ENCODE results near the gene UNC13A.

Gene UNC13A

DNA sequence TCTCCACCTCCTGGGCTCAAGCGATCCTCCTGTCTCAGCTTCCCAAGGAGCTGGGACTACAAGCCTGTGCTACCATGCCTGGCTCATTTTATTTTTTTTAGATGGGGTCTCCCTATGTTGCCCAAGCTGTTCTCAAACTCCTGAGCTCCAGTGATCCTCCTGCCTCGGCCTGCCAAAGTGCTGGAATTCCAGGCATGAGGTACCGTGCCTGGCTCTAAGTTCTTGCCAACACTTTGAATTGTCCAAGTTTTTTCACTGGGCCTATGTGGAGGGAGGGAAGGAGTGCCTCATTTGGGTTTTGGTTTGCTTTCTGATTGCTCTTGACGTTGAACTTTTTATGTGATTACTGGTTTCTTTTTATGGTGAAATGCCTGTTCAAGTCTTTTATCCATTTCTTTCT, 4.4 kb upstream of the UNC13A start:
- H3K27me3 ChIP-seq (ENCODE audit: control insufficient read depth, insufficient read depth, low read length) = peaks cover 13% of the 10 kb centered on the region
- H3K4me3 ChIP-seq (ENCODE audit: low read length) = no peak overlapping the region
- H3K9ac ChIP-seq (ENCODE audit: low read length) = no peak overlapping the region
- H3K9me3 ChIP-seq (ENCODE audit: control insufficient read depth, low read length) = no peaks in the 10 kb centered on the region
- no peaks in the 10 kb centered on the region for H3K36me3 ChIP-seq (ENCODE audit: control insufficient read depth, insufficient read depth, low read length)
- H3K4me1 ChIP-seq (ENCODE audit: control insufficient read depth, insufficient read depth, low read length) = no peaks in the 10 kb centered on the region

DNA sequence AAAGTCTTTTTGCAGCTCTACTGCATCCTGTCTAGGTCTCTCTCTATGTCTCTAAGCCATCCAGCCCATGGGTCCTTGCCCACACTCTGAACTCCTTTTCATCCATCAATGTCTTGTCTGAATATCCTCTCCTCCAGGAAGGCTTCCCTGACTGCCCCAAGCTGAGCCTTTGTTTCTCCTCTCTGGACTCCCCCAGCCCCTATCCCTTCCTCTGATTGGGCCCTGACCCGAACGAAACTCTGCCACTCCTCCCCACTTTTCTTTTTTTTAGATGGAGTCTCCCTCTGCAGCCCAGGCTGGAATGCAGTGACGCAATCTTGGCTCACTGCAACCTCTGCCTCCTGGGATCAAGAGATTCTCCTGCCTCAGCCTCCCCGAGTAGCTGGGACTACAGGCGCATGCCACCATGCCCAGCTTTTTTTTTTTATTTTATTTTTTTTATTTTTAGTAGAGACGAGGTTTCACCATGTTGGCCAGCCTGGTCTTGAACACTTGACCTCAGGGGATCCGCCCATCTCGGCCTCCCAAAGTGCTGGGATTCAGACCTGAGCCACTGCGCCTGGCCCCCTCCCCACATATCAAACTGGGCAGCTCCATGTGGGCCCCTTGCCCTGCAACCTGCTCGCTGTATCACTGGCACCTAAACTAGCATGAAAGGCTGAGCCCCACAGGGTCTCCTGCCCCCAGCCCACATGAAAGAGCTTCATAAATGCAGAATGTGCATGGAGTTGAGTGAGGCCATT, 870 bp upstream of the UNC13A start:
- Histone ChIP-seq H3K9ac (ENCODE audit: low read length) (no peak overlapping the region), H3K36me3 (ENCODE audit: control insufficient read depth, insufficient read depth, low read length) (no peaks in the 10 kb centered on the region), H3K27me3 (ENCODE audit: control insufficient read depth, insufficient read depth, low read length) (peaks cover 34% of the 10 kb centered on the region), H3K9me3 (ENCODE audit: control insufficient read depth, low read length) (no peaks in the 10 kb centered on the region), H3K4me1 (ENCODE audit: control insufficient read depth, insufficient read depth, low read length) (peaks cover 4% of the 10 kb centered on the region), H3K4me3 (ENCODE audit: low read length) (no peak overlapping the region)

DNA sequence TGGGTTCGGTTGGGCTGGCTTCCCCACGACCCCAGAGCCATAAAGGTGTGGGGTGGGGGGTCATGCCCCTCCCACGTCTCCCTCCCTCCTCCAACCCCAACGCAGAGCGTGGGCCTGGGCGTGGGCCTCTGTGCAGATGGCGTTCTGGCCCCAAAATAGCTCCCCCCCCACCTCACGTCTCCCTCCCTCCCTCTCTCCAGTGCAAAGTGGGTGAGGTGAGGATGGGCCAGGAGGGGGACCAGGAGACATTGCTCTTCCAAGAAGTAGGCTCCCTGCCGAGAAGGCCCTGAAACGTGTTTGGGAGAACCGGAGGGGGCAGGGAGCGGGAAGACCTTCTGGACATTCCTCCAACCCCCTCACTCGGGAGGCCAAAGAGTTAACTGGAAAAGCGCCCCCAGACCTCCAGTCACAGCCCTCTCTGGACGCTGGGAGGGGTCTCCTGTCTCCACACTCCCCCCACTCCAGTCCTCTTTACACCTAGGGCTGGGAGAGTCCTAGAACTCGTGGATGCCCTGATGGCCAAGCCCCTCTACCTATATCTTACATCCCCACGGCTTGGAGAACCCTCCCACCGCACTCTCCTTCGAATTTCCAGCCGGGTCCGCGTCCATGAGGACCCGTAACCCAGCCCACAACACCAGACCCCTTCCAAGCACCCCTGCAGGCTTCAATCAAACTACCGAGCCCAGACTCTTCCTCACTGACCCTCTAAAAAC, 855 bp downstream of the UNC13A start:
- Histone ChIP-seq H3K36me3 (ENCODE audit: control insufficient read depth, insufficient read depth, low read length) (no peaks in the 10 kb centered on the region), H3K9me3 (ENCODE audit: control insufficient read depth, low read length) (no peaks in the 10 kb centered on the region), H3K4me1 (ENCODE audit: control insufficient read depth, insufficient read depth, low read length) (peaks cover 4% of the 10 kb centered on the region), H3K27me3 (ENCODE audit: control insufficient read depth, insufficient read depth, low read length) (peaks cover 34% of the 10 kb centered on the region), H3K9ac (ENCODE audit: low read length) (no peak overlapping the region), H3K4me3 (ENCODE audit: low read length) (no peak overlapping the region)

DNA sequence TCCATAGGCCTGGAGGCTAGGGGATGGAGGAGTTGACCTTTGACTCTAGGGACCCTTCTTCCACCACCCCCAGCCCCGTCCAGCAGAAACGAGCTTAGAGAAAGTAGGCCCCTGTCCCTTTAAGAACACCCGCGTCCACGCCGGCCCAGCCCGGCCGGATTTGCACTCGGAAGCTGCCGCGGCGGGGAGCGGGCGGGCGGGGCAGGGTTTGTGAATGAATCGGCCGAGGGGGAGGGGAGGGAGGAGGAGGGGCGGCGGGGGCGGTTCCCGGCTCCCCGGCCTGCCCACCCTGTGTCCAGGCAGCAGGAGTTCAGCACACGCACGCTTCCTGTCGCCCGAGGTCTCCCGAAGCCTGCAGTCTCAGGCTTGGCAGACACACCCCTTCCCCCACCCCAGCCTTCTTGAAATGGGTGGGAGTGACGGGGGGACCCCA, 1.5 kb downstream of the UNC13A start:
- H3K4me3 ChIP-seq (ENCODE audit: low read length) = no peak overlapping the region
- no peaks in the 10 kb centered on the region for H3K36me3 ChIP-seq (ENCODE audit: control insufficient read depth, insufficient read depth, low read length)
- peaks cover 34% of the 10 kb centered on the region for H3K27me3 ChIP-seq (ENCODE audit: control insufficient read depth, insufficient read depth, low read length)
- no peak overlapping the region for H3K9ac ChIP-seq (ENCODE audit: low read length)
- peaks cover 4% of the 10 kb centered on the region for H3K4me1 ChIP-seq (ENCODE audit: control insufficient read depth, insufficient read depth, low read length)
- no peaks in the 10 kb centered on the region for H3K9me3 ChIP-seq (ENCODE audit: control insufficient read depth, low read length)

DNA sequence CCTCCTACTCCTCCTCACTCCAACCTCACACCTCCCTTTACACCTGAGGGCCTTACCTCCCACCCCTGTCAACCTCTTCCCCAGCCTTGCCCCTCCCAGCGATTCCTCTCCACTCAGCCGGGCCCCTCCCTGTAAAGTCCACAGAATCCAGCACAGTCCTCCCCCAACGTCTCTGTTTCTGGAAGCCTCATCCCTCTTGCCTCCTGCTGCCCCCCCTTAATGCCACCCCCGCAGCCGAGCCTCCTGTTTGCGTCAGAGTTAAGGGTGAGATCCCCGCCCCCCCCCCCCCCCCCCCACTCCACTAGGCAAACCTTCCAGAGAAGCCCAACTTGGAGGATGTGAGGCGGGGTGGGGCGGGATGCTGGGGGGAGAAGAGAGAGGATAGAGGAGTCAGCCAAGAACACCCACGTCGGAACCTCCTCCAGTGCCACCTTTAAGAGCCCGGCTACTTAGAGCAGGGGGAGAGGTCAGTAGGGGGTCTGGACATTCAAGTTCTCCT, 2.1 kb downstream of the UNC13A start:
- Histone ChIP-seq H3K4me3 (ENCODE audit: low read length) (no peak overlapping the region), H3K9me3 (ENCODE audit: control insufficient read depth, low read length) (no peaks in the 10 kb centered on the region), H3K9ac (ENCODE audit: low read length) (no peak overlapping the region), H3K27me3 (ENCODE audit: control insufficient read depth, insufficient read depth, low read length) (peaks cover 38% of the 10 kb centered on the region), H3K4me1 (ENCODE audit: control insufficient read depth, insufficient read depth, low read length) (peaks cover 4% of the 10 kb centered on the region), H3K36me3 (ENCODE audit: control insufficient read depth, insufficient read depth, low read length) (no peaks in the 10 kb centered on the region)

DNA sequence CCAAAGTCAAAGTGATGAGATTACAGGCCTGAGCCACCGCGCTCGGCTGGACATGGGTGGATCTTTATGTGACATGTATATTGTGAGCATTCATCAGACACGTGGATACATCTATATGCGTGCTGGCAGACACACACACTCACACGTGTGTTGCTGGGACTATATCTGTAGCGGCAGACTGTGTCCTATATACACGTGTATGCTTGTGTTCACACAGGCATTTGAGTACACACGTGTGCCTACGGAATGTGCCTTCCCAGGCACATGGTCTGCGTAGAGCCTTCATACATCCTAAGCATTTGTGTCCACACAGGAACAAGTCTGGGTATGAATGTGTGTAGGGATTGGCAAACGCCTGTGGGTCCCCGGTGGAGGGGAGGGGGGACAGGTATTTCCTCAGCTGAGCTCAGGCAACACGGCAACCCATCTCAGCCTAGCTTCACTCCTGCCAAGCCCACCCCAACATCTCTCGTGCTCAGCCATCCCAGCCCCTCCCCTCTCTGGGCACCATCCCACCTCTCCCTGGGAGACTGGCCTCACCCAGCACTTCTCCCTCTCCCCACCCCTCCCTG, 2.6 kb downstream of the UNC13A start:
- Histone ChIP-seq H3K36me3 (ENCODE audit: control insufficient read depth, insufficient read depth, low read length) (no peaks in the 10 kb centered on the region), H3K9ac (ENCODE audit: low read length) (no peak overlapping the region), H3K9me3 (ENCODE audit: control insufficient read depth, low read length) (no peaks in the 10 kb centered on the region), H3K4me3 (ENCODE audit: low read length) (no peak overlapping the region), H3K27me3 (ENCODE audit: control insufficient read depth, insufficient read depth, low read length) (peaks cover 39% of the 10 kb centered on the region), H3K4me1 (ENCODE audit: control insufficient read depth, insufficient read depth, low read length) (peaks cover 4% of the 10 kb centered on the region)

DNA sequence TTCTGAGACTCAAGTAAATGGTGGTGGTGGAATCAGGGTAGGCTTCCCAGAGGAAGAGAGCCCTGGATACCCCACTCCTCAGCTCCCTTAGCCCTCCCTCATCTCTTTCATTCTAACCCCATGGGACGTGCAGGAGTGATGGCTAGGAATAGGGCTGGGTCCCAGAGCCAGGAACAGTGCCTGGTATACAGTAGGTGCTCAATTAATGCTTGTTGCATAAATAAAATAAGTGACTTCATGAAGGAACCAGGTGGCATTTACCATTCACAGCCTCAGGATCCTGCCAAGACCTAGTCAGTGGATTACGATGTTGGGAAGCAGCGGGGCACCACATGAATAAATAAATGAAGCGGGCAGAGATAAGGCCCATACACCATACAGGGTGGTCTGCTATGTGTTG, 3.9 kb downstream of the UNC13A start:
- Histone ChIP-seq H3K9ac (ENCODE audit: low read length) (no peak overlapping the region), H3K27me3 (ENCODE audit: control insufficient read depth, insufficient read depth, low read length) (peaks cover 50% of the 10 kb centered on the region), H3K4me1 (ENCODE audit: control insufficient read depth, insufficient read depth, low read length) (peaks cover 10% of the 10 kb centered on the region), H3K4me3 (ENCODE audit: low read length) (no peak overlapping the region), H3K9me3 (ENCODE audit: control insufficient read depth, low read length) (no peaks in the 10 kb centered on the region), H3K36me3 (ENCODE audit: control insufficient read depth, insufficient read depth, low read length) (no peaks in the 10 kb centered on the region)

DNA sequence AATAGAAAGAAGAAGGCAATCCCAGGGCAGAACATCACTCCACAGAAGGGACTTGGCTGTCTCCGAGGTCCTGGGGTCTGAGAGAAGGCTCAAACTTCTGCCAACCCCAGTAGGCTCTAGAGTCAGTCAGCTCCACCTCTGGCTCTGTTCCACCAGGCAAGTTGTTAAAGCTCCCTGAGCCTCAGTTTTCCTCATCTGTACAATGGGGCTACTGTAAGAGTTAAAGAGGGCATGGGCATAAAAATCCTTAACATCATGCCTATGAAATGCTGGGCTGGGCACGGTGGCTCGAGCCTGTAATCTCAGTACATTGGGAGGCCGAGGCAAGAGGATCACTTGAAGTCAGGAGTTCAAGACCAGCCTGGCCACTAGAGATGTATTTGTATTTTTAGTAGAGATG, 5.1 kb downstream of the UNC13A start:
- H3K4me3 ChIP-seq (ENCODE audit: low read length) = no peak overlapping the region
- no peak overlapping the region for H3K9ac ChIP-seq (ENCODE audit: low read length)
- H3K36me3 ChIP-seq (ENCODE audit: control insufficient read depth, insufficient read depth, low read length) = no peaks in the 10 kb centered on the region
- peaks cover 10% of the 10 kb centered on the region for H3K4me1 ChIP-seq (ENCODE audit: control insufficient read depth, insufficient read depth, low read length)
- peaks cover 41% of the 10 kb centered on the region for H3K27me3 ChIP-seq (ENCODE audit: control insufficient read depth, insufficient read depth, low read length)
- no peaks in the 10 kb centered on the region for H3K9me3 ChIP-seq (ENCODE audit: control insufficient read depth, low read length)

DNA sequence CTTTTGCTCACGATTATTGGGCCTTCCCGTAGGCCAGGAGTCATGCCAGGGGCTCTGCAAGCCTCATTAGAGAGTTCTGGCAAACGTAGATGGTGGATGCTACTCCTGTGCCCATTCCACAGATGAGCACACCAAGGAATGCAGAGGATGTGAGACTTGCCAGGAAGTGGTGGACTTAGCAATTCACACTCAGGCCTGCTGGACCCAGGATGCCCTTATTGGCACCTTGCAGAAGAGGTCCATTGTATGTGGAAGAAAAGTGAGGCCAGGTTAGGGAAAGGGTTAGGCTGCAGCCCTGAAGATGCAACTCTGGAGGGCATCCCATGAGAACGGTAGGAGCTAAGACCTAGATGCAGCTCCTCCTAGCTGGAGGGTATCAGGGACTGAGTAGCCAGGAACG, 5.9 kb downstream of the UNC13A start:
- Histone ChIP-seq H3K27me3 (ENCODE audit: control insufficient read depth, insufficient read depth, low read length) (peaks cover 33% of the 10 kb centered on the region), H3K9me3 (ENCODE audit: control insufficient read depth, low read length) (no peaks in the 10 kb centered on the region), H3K36me3 (ENCODE audit: control insufficient read depth, insufficient read depth, low read length) (no peaks in the 10 kb centered on the region), H3K4me3 (ENCODE audit: low read length) (no peak overlapping the region), H3K9ac (ENCODE audit: low read length) (no peak overlapping the region), H3K4me1 (ENCODE audit: control insufficient read depth, insufficient read depth, low read length) (peaks cover 10% of the 10 kb centered on the region)

DNA sequence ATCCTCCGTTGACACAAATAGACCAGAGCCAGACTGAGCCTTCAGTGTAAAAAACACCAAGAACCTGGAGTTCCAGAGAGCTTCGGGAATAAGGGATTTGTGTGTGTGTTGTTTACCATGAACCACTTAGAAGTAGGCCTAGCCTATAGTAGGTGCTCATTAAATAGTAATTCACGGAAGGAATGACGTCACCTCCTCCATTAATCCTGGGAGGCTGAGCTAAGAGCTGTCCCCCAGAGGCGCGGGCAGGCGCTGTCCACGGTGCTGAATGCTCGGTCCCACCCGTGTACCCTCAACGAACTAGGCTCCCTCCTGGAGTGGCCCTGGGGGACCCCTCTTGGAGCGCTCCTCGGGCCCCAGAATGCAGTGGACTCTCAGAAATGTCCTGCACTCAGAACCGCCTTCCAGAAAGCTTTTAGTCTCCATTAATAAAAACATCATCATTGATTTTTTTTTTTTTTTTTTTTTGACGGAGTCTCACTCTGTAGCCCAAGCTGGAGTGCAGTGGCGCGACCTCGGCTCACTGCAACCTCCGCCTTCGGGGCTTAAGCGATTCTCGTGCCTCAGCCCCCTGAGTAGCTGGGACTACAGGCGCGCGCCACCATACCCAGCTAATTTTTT, 6.5 kb downstream of the UNC13A start:
- H3K36me3 ChIP-seq (ENCODE audit: control insufficient read depth, insufficient read depth, low read length) = no peaks in the 10 kb centered on the region
- H3K9ac ChIP-seq (ENCODE audit: low read length) = no peak overlapping the region
- H3K4me3 ChIP-seq (ENCODE audit: low read length) = no peak overlapping the region
- H3K27me3 ChIP-seq (ENCODE audit: control insufficient read depth, insufficient read depth, low read length) = peaks cover 28% of the 10 kb centered on the region
- peaks cover 10% of the 10 kb centered on the region for H3K4me1 ChIP-seq (ENCODE audit: control insufficient read depth, insufficient read depth, low read length)
- no peaks in the 10 kb centered on the region for H3K9me3 ChIP-seq (ENCODE audit: control insufficient read depth, low read length)

DNA sequence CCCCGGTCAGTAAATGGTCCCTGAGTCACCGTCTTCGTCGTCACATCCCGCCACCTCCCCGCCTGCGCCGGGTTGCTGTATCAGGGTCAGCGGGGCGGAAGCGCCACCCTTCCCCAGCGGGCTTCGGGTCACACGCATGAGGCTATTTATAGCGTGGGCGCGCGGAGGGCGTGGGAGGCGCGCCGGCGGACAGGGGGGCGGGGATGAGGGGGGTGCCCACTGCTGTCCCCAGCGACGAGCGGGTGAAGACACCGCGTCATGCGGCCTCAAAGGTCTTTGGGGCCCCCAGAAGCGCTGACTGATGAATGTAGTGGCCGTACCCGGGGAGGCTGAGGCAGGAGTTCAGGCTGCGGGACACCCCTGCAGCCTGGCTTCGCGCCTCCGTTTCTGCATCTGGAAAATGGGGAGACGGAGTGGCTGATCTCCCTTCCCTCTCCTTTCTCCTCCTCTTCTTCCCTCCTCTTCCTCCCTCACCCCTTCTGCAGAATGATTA, 7.9 kb downstream of the UNC13A start:
- Histone ChIP-seq H3K4me1 (ENCODE audit: control insufficient read depth, insufficient read depth, low read length) (peaks cover 5% of the 10 kb centered on the region), H3K27me3 (ENCODE audit: control insufficient read depth, insufficient read depth, low read length) (peaks cover 23% of the 10 kb centered on the region), H3K9me3 (ENCODE audit: control insufficient read depth, low read length) (no peaks in the 10 kb centered on the region), H3K4me3 (ENCODE audit: low read length) (no peak overlapping the region), H3K36me3 (ENCODE audit: control insufficient read depth, insufficient read depth, low read length) (no peaks in the 10 kb centered on the region), H3K9ac (ENCODE audit: low read length) (no peak overlapping the region)
